GM10248 (cell line): Measurements from ENCODE around the gene RHBDF2.

Experiments
- CTCF ChIA-PET: fragments of 300-600 bp; sonication (Branson Sonifier 250); formaldehyde crosslinking; extraction: SDS; loops from one replicate; lab custom pipeline; 2021; ENCODE audit warnings: antibody characterized with exemption; lab: Yijun Ruan, JAX
- POLR2A ChIA-PET: fragments of 350-650 bp; sonication (Branson Sonifier 250); formaldehyde crosslinking; extraction: SDS; loops from one replicate; lab custom pipeline; 2020; ENCODE audit warnings: antibody characterized with exemption; lab: Yijun Ruan, JAX
- DNase-seq: peaks from one replicate; pipeline ENCODE4 v3.0.0; 2012; ENCODE audit errors: extremely low spot score
- CTCF ChIP-seq: IDR thresholded peaks from 2 replicates; pipeline ENCODE4 v1.5.1; 2012; ENCODE audit warnings: mild to moderate bottlenecking, low read depth; ENCODE audit errors: extremely low read depth, missing control alignments, control extremely low read depth

The RHBDF2 gene

GRCh38 chr17:76500074-76500746 is 1.0 kb downstream of the RHBDF2 start:
- POLR2A ChIA-PET: interaction anchor here (0.6 to 0.8 kb wide), 3 partner anchors 11 to 185 kb away, joined by 3 to 10 read pairs (median 3); no protein-coding TSS in a partner anchor

GRCh38 chr17:76499267-76499667 is 2.0 kb downstream of the RHBDF2 start:
- ChIA-PET POLR2A (interaction anchor here (0.6 kb wide), 1 partner anchor 12 kb away, joined by 3 read pairs; no protein-coding TSS in a partner anchor), CTCF (interaction anchor here (1.1 to 22.6 kb wide), 7 partner anchors 7 to 199 kb away, joined by 3 to 496 read pairs (median 6); partner anchors contain the start of genes AANAT and UBE2O)
- no peak for TF ChIP-seq CTCF
- DNase-seq: no peak

More at GRCh38 chr17:76500074-76500746, 1.0 kb downstream of the RHBDF2 start:
- CTCF ChIA-PET: interaction anchor here (1.3 to 22.6 kb wide), 4 partner anchors 20 to 102 kb away, joined by 3 to 496 read pairs (median 6); partner anchors contain the start of genes AANAT and UBE2O
- no peak for TF ChIP-seq CTCF
- DNase-seq: no peak

- CTCF ChIA-PET: interaction anchor here (1.1 to 22.6 kb wide), 7 partner anchors 8 to 199 kb away, joined by 3 to 496 read pairs (median 6); partner anchors contain the start of genes AANAT and UBE2O
- POLR2A ChIA-PET: no interaction called here
- TF ChIP-seq CTCF: no peak
- peak; percentile 61 for DNase-seq
Observed at GRCh38 chr17:76498876-76499251, 2.4 kb downstream of the RHBDF2 start.

- POLR2A ChIA-PET: interaction anchor here (0.5 to 0.6 kb wide), 2 partner anchors 13 to 118 kb away, joined by 3 to 5 read pairs; no protein-coding TSS in a partner anchor
- no peak for TF ChIP-seq CTCF
- CTCF ChIA-PET: interaction anchor here (1.0 to 22.6 kb wide), 8 partner anchors 9 to 198 kb away, joined by 3 to 496 read pairs (median 6); partner anchors contain the start of genes AANAT and UBE2O
- no peak for DNase-seq
Observed at GRCh38 chr17:76497979-76498875, 3.0 kb downstream of the RHBDF2 start.

GRCh38 chr17:76497699-76497978 is 3.6 kb downstream of the RHBDF2 start:
- ChIA-PET POLR2A (interaction anchor here (0.5 kb wide), 1 partner anchor 12 kb away, joined by 3 read pairs; no protein-coding TSS in a partner anchor), CTCF (interaction anchor here (1.0 to 22.6 kb wide), 7 partner anchors 9 to 100 kb away, joined by 4 to 496 read pairs (median 6); partner anchors contain the start of genes AANAT and UBE2O)
- TF ChIP-seq CTCF: no peak
- DNase-seq: no peak

GRCh38 chr17:76496464-76496863 is 4.8 kb downstream of the RHBDF2 start:
- TF ChIP-seq CTCF: no peak
- peak; percentile 56 for DNase-seq
- POLR2A ChIA-PET: no interaction called here
- CTCF ChIA-PET: interaction anchor here (1.5 to 22.6 kb wide), 3 partner anchors 11 to 37 kb away, joined by 6 to 496 read pairs (median 7); partner anchors contain the start of genes AANAT and UBE2O
